CD4-positive, alpha-beta T cell treated with Interleukin-6 at 100 ng/mL for 8 hours (primary cell): ENCODE data around the gene PSMA6.
"Not testable (repeated sequence)": the region's sequence is repeated elsewhere in the genome, so short reads cannot be mapped to it uniquely, and the experiment has no call there.

Experiments
- DNase-seq: peaks from one replicate; pipeline ENCODE4 v3.0.0-alpha.2; 2020; ENCODE audit warnings: mixed read lengths, low spot score

Gene PSMA6

DNA sequence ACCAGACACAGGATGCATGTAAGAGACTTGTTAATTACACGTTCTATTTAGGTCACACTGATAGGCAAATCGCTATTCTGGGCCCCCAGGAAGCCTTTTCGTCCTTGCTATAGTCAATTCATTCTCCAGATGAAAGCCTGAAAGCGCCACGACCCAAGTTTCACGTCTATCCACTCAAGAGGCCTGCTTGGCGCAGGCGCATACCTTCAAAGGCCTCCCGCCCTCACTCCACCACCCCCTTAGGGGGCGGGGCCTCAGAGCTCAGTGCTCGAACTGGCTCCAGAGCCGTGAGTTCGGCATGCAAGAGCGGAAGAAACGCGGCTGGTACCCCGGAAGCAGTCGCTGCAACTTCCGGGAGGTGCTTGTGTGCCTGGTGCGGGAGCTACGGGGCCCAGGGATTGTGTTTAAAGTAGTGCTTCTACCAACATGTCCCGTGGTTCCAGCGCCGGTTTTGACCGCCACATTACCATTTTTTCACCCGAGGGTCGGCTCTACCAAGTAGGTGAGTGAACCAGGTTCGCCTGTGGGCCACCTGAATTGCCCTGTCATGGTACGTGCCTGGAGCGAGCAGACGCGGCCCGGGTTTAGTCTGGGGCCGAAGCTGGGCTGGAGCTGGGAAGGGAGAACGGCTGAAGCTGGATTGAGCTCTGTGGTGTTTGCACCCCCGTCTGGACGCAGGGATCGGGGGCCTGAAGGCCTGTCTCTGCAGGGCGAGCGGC, at the start of gene PSMA6:
Gene PSMA6 (plus strand): TSS at position 332 of the 719 bp plus-strand sequence. CDS start 95 bp downstream, at position 427.
- DNase-seq = peak; percentile 99

DNA sequence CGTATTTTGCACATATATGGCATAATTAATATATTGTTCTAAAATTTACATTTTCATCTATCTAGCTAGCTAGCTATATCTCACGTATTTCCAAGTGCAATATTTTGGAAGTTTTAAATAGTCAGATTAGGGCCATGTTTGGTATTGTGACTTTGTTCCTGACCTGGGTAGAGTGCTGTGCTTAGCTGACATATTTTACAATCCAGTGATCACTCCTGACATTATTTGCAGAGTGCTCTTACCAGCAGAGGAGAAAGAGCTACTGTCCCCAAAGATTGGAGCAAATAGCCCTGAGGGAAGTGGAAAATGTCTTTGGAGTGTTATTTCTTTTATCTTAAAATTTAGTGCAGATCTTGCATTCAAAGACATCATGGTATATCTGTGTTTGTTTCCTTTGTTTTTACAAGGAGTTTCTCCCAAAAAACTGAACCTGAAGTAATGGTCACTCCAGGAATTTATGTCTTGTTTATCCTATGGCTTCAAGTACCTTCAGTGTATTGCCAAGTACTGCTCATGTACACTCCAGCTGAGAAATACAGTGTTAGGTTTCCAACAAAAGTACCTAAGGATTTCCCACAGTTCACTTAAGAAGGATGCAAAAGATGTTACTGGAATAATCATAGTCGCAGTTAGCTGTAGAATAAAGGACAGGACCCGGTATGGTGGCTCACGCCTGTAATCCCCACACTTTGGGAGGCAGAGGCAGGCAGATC, 49.4 kb upstream of the PSMA6 start:
- no peak for DNase-seq

DNA sequence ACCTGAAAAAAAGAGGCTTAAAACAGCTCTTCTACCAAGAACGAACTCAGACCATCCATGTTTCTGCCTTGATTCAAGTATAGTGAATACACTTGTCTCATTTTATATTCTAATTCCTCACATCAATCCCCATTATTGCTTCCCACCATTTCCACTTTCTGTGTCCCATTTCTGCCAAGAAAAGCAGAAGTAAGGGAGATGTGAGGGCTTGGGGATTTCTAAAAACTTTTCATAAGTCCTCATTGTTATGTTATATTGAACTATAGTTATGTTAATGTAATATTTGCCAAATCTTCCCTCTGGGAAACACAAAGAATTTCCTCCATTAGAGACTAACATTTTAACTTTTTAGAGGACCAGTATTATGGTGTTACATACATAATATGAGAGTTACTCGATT, 48.2 kb upstream of the PSMA6 start:
- DNase-seq = no peak

DNA sequence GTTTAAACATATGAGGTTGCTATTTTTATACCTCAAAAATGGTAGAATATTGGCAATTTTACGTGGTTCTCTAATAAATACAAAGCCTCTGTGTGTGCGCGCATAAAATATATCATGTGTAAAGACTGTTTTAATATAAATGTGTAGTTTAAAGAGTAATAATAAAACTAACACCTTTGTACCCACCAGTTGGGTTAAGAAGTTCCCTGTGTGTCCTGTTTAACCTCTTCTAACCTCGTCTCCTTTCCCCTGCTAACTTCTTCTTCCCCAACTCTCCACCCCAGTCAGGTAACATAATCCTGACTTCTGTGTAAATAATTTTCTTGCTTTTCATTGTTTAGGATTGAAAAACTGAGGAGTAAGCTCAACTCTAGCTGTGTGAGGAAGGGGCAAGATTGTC, 47.6 kb upstream of the PSMA6 start:
- no peak for DNase-seq

DNA sequence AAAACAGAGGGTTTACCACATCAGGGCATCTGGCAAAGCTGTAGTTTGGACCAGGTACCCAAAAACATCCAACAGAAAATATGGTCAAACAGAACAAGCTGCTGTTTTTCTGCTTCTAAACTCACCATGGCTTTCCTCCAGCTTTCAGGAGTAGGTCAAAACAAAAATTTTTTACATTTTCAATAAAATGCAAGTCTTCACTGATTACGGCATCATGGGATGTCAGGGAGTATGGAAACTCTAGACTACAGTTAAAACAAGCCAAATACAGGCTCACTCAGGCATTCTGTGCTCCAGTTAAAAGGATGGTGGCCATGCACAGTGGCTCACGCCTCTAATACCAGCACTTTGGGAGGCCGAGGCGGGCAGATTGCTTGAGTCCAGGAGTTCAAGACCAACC, 47.1 kb upstream of the PSMA6 start:
- DNase-seq = no peak

DNA sequence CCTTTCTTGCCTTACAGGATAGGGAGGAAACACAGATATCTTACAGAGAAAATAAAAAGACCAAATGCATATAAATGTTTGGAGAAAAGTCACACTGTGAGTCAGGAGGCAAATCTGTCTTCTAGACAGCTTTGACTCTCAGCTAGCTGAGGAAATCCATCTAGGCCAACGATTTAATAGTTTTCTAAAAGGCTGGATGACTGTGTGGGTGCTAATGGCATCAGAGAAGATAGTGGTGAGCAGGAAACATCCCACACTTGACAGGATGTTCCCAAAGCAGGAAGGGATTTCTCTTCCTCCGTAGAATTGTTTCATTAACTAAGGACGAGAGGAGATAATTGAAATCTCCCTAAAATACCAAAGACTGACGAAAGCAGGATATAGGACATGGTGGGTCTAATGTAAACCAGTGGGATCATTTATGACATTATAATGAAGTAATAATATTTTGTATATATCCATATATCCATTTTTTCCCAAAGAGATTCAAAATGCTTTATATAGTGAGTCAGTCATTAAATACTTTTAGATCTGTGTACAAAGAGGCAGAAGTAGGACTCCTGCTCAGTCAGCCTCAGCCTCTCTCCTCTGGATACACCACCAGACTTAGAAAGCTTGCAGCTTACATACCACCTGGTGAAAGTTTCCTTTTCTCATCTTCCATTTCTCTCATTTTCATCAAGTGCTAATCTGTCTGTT, 44.3 kb upstream of the PSMA6 start:
- no peak for DNase-seq

DNA sequence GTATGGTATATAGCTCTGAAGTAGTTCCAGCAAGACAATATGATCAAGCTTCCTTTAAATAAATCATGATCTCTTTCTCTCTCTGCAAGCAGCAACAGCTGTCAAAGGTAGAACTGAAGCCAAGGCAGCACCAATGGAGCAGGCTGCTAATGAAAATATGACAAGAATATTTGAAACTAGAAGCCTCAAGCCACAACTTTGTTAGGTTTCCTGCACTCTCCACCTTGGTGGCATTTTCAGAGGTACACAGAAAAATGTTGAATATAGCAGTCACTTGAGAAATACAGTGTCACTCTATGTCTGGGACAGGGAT, 43.8 kb upstream of the PSMA6 start:
- DNase-seq = no peak

DNA sequence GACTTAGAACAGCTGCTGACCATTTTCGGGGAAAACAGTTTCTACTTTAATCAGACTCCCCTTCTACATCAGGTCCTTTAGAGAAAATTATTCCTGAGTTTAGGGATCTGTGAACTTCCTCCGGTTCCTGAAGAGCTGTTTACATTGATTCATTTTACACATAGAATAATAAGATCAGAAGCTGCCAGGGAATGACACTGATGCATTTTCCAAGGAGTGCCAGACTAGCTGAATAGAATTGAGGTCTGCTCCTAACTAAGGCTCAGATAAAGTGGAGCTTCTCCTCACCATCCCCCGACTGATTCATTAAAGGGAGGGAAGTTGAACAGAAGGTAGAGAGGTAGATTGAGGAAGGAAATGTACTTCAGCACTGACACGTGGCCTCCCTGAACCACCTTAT, 41.9 kb upstream of the PSMA6 start:
- no peak for DNase-seq

DNA sequence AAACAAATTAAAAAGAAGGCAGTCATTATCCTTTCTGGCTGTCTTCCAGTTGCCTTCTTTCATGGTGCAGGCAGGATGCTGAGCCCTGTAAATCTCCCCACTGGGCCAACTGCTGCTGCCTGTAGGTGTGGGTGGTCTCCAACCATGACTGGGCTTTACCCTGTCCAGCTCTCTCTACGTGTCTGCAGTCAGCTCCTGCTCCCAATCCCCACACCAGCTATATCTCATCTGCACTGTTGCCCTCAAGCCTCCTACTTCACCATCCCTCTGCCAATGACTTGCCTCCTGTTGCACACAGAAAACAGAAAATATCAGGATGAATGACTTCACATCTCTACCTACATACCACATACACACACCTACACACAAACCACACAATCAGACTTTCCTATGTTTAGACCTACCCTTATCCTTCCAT, 39.7 kb upstream of the PSMA6 start:
- DNase-seq = no peak

DNA sequence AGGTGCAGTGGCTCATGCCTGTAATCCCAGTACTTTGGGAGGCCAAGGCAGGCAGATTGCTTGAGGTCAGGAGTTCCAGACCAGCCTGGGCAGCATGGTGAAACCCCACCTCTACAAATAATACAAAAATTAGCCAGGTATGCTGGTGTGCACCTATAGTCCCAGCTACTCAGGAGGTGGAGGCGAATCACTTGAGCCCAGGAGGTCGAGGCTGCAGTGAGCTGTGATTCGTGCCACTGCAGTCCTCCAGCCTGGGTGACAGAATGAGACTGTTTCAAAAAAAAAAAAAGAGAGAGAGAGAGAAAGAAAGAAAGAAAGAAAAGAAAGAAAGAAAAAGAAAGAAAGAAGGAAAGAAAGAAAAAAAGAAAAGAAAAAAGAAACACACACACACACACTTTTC, 39.1 kb upstream of the PSMA6 start:
- not testable (repeated sequence) for DNase-seq

DNA sequence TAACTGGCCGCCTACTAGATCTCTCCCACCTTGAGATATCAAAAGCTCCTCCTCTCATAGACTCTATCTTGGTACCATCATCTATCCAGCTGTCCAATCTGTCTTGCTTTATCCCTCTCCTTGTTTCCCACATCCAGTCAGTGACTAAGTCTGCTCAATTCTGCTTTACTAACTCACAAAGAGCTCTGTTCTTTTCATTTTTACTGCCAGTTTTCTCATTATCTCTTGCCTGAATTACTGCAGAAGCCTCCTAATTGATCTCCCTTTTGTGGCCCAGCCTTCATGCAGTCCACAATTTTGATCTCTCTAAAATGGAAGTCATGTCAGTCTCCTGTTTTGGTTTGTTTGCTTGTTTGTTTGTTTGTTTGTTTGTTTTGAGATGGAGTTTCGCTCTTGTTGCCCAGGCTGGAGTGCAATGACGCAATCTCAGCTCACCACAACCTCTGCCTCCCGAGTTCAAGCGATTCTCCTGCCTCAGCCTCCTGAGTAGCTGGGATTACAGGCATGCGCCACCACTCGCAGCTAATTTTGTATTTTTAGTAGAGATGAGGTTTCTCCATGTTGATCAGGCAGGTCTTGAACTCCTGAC, 38.1 kb upstream of the PSMA6 start:
- DNase-seq = not testable (repeated sequence)

DNA sequence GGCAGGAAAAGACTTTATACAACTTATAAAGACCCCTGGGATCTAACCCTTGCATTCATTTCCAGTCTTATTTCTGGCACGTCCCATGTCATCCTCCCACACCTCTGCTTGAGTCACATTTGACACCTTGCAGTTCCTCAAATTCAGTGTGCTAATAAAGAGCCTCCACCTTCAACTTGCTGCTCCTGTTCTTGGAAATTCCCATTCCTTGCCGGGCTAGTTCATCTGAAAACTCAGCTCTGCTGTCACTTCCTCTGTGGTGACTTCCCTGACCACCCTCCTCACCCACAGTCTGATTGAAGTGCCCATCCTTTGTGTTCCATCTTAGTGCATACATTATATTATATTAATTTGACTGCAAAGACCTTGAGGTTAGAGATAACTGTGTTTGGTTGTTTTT, 37.4 kb upstream of the PSMA6 start:
- DNase-seq = peak; percentile 3

DNA sequence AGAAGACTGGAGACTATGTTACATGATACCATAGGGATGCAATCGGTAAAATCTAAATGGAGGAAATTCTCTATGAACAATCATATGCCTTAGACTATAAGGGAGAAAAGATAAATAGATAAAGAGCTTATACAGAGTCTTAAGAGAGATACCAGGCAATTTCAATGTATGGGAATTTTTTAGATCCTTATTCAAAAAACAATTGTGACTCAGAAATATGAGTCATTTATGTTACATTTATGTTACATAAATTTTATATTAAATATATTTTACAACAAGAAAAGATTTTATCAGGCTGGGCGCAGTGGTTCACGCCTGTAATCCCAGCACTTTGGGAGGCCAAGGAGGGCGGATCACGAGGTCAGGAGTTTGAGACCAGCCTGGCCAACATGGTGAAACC, 36.5 kb upstream of the PSMA6 start:
- DNase-seq = no peak

DNA sequence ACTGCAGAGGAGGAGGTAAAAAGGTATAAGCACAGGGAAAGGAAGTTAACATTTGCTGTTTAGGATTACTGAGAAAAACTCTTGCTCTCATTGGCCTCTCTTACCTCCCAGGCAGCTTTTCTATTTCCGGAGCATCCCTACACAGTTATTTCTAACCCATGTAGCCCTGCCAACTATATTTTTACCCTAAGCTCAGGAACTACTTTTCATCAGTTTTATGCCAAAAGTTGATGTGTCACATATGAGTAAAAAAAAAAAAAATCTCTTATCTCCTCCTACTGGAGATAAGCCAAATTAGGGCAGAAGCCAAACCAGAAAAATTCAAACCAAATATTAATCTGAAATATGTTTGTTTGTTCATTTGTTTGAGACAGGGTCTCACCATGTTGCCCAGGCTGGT, 34.4 kb upstream of the PSMA6 start:
- DNase-seq = no peak

DNA sequence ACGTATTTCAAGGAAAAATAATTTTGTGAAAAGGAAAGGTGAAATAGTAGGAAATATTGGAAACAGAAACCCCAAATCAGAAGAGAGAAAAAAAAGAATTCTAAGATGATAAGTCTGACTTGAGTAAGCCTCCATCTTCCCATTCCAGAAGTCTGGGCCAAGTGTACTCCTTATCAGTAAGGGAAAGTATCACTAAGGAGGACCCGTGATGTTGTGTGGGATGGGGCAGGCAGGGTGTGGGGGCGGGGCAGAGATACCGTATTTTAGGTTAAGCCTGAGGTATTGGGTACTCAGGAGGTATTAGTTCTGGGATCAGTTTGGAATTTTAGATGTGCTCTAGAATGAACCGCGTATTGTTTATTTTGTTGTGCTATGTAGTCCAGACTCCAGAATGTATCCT, 33.8 kb upstream of the PSMA6 start:
- no peak for DNase-seq

DNA sequence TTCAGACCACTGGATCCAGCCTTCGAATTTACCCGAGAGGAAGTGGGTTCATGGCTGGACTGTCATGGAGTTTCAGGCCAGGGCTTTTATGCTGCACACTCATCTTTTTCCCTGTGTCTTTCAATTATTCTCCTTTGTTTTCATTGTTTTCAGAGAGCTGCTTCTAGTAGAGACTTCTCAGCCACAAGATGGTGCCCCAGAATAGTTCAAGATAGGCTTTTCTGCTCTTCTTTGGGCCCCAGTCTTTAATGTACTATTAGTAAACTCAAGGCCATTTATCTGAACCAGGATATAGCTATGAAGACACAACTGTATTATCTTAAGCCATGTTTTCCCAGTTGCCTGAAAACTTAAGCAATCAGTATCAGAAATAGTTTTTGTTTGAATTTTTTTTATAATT, 30.4 kb upstream of the PSMA6 start:
- no peak for DNase-seq

DNA sequence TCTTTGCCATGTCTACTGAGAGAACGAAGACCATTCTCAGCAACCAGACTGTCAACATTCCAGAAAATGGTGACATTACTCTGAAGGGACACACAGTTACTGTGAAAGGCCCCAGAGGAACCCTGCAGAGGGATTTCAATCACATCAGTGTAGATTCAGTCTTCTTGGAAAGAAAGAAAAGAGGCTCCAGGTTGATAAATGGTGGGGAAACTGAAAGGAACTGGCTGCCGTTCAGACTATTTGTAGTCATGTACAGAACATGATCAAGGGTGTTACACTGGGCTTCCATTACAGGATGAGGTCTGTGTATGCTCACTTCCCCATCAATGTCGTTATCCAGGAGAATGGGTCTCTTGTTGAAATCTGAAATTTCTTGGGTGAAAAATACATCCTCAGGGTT, 29.7 kb upstream of the PSMA6 start:
- DNase-seq = no peak

DNA sequence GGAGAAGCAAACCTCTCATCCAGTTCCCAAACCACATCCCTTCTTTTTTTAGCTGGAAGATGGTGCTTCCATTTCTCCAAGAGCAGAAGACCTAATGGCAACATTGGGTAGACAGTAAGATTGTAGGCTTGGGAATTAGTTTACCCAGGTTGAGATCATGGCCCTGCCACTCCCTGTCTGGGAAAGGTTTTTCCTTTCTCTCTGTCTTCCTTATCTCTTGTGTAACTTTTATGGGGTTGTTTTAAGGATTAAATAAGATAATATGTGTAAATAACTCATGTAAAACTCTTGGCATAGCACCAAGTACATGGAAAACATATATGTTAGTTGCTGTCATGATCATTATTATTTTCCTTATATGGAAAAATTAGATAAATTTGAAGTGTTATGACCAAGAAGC, 23.2 kb upstream of the PSMA6 start:
- no peak for DNase-seq

DNA sequence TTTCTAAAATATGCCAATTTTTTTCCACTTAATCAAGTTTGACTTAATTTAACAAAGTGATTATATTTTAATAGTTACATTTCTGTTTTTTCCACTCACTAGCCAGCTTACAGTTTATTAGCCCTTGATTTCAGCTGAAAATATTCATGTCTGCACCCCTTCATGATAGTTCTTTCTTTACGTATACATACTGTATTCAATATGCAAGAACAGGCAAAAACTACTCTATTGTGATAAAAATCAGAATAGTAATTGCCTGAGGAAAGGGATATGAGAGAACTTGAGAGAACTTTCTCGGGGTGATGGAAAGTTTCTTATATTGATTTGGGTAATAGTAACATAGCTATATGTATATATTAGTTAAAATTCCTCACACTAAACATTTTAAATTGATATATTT, 17.4 kb upstream of the PSMA6 start:
- DNase-seq = no peak

DNA sequence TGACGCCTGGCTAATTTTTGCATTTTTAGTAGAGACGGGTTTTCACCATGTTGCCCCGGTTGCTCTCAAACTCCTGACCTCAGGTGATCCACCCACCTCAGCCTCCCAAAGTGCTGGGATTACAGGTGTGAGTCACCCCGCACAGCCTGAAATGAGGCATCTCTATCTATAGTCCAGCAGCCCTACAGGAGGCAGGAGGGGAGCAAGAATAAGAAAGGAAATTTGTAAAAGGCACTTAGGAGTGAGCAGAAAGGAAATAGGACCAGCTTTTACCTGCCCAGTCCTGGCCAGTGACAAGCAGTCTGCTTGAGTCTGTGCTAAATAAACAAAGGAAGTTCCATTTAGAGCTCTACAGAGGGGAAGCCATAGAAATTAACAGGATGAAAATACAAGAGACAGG, 15.0 kb upstream of the PSMA6 start:
- no peak for DNase-seq

DNA sequence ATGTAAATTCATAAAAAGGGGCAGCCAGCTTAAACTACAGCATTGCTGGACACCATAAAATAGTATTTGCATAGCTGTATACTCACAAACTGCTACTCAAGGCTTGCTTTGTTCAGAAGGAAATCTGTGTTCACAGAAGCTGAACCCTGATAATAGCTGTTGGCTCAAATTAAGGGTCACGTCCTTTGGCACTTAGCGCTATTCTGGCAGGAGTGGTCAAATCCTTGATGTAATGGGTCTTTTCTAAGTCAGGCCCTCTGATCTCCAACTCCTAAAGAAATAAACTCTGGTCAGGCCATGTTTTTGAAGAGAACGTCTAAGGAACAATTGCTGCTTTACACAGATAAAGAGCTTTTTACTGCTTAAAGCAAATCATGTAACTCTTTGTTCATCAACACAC, 12.8 kb upstream of the PSMA6 start:
- DNase-seq = no peak

DNA sequence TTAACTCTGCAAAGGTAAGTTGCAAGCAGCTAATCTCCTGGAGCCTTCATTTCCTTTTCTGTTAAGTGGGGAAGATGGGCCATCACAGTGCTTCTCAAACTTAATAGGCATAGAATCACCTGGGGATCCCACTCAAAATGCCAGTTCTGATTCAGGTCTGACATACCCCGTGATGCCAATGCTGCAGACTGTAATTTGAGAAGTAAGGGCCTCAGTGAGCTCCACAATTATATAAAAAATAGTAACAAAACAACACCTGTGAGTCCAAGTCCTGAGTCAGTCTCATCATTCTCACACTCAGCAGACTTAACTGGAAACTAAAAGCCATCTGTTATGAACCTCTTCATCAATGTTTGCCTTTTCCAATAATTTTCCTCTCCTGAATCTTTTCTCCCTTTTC, 10.8 kb upstream of the PSMA6 start:
- no peak for DNase-seq

DNA sequence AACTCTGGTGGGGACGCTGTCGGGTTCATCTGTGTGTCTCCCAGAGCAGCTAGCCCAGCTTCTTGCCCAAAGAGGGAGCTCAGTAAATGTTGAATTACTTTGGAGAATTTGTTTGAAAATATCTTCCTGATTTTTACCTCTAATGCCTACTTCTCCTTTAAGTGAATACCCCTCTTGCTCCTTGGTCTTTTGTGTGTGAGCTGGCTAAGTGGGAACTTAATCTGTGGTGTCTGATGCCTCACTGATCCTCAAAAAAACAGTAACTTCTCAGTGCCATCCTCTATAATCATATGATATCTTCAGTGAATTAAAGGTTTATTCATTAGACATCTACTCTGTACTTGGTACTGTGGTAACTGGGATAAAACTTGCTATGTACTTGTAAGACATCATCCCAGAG, 7.7 kb upstream of the PSMA6 start:
- DNase-seq = no peak
